ENCODE results near the gene NOS1AP. TPM values are rescaled to one million over a fixed set of nuclear protein-coding genes. Genes with fewer than 3 reads are reported as not detected.

The NOS1AP gene
- total RNA-seq, 1 experiment from 2014 or later = 14.7 TPM

DNA sequence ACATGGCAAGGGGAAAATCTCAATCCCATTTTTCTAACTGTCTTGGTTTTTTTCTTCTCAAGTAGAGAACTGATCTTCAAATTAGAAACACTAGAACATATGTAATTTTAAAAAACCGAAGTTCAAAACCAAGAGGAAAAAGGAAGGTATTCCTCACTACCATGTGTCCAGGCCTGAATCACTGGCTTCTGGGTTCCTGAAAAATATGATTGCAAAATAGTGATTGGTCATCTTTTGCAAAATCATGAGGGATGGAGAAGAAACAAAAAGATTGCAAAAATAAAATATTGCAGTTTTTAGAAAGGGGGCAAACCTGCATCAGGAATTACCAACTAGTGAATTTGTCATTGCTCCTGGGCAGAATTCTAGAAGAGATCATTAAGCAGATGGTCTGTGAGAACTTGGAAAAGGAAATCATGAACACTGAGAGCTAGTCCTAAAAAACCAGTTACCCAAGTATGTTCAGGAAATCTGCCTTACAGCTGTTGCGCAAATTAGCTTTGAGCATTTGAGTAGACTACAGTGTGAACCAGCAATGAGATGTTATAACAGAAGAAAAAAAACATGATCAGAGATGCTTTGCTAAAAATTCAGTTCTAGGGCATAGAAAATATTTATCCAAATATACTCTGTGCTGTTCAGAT, 257.8 kb downstream of the NOS1AP start (continued):
- TF ChIP-seq, protein P1, sequence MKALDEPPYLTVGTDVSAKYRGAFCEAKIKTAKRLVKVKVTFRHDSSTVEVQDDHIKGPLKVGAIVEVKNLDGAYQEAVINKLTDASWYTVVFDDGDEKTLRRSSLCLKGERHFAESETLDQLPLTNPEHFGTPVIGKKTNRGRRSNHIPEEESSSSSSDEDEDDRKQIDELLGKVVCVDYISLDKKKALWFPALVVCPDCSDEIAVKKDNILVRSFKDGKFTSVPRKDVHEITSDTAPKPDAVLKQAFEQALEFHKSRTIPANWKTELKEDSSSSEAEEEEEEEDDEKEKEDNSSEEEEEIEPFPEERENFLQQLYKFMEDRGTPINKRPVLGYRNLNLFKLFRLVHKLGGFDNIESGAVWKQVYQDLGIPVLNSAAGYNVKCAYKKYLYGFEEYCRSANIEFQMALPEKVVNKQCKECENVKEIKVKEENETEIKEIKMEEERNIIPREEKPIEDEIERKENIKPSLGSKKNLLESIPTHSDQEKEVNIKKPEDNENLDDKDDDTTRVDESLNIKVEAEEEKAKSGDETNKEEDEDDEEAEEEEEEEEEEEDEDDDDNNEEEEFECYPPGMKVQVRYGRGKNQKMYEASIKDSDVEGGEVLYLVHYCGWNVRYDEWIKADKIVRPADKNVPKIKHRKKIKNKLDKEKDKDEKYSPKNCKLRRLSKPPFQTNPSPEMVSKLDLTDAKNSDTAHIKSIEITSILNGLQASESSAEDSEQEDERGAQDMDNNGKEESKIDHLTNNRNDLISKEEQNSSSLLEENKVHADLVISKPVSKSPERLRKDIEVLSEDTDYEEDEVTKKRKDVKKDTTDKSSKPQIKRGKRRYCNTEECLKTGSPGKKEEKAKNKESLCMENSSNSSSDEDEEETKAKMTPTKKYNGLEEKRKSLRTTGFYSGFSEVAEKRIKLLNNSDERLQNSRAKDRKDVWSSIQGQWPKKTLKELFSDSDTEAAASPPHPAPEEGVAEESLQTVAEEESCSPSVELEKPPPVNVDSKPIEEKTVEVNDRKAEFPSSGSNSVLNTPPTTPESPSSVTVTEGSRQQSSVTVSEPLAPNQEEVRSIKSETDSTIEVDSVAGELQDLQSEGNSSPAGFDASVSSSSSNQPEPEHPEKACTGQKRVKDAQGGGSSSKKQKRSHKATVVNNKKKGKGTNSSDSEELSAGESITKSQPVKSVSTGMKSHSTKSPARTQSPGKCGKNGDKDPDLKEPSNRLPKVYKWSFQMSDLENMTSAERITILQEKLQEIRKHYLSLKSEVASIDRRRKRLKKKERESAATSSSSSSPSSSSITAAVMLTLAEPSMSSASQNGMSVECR (CRISPR knock-in tag; IDR thresholded peaks at IDR 0.05; ENCODE audit: borderline replicate concordance) = no peak
- TF ChIP-seq CREM (CRISPR knock-in tag; IDR thresholded peaks at IDR 0.05) (no peak), TP53 (CRISPR knock-in tag; IDR thresholded peaks at IDR 0.05) (no peak), SMAD3 (CRISPR knock-in tag; IDR thresholded peaks at IDR 0.05; ENCODE audit: borderline replicate concordance) (no peak), ZNF121 (CRISPR knock-in tag; IDR thresholded peaks at IDR 0.05) (no peak), PRRX2 (CRISPR knock-in tag; IDR thresholded peaks at IDR 0.05) (no peak), ZNF219 (CRISPR knock-in tag; IDR thresholded peaks at IDR 0.05; ENCODE audit: borderline replicate concordance) (no peak)
- TF ChIP-seq, protein P2, sequence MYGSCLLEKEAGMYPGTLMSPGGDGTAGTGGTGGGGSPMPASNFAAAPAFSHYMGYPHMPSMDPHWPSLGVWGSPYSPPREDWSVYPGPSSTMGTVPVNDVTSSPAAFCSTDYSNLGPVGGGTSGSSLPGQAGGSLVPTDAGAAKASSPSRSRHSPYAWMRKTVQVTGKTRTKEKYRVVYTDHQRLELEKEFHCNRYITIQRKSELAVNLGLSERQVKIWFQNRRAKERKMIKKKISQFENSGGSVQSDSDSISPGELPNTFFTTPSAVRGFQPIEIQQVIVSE (CRISPR knock-in tag; IDR thresholded peaks at IDR 0.05; ENCODE audit: borderline replicate concordance) = no peak

DNA sequence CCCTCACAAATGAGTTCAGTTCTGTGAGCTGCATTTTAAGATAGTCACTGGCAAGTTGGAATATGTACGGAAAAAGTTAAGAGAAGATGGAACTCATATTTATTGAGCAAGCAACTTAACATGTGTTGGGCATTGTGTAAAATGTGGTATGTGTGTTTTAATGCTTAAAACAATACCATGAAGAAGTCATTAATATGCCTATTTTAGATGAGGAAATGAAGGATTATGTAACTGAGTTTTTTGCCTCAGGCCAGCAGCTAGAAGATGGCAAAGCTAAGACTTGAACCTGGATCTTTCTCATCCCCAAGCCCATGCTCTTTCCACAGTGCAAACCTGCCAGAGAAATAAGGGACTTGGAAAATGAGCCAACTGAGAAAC, 258.3 kb downstream of the NOS1AP start:
- H3K4me1 Mint-ChIP-seq = peaks cover 2% of the 10 kb centered on the region
- POLR2A ChIA-PET = no interaction called here
- no peak overlapping the region for H3K4me3 Mint-ChIP-seq
- H3K27me3 Mint-ChIP-seq (ENCODE audit: low read depth) = no peaks in the 10 kb centered on the region
- TF ChIP-seq GABPB1 (CRISPR knock-in tag; IDR thresholded peaks at IDR 0.05) = no peak
- CTCF ChIA-PET = interaction anchor here (0.8 to 0.9 kb wide), 2 partner anchors 30 to 271 kb away, joined by 3 to 4 read pairs; no protein-coding TSS in a partner anchor
- H3K27ac Mint-ChIP-seq = no peak overlapping the region
- no peaks in the 10 kb centered on the region for H3K36me3 Mint-ChIP-seq
- no peaks in the 10 kb centered on the region for H3K9me3 Mint-ChIP-seq
- DNase-seq (ENCODE audit: low spot score) (no peak), ATAC-seq (no peak)

DNA sequence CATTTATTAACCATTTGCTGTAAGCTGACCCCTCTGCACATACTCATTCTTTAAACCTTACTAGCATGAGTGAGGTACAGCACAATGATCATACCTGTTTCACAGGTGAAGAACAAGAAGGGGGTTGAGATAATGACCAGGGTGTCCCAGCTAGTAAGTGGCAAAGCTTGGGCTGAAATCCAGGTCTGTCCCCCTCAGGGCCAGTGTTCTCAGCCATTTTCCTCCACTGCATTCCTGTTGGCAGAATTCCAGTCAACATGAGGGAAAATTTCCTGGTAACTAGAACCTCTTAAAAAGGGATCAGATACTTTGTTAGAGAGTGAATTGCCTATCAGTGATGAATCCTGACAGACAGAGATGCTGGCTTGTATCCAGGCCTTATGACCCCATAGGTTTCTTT, 259.0 kb downstream of the NOS1AP start:
- Mint-ChIP-seq H3K4me3 (no peak overlapping the region), H3K4me1 (peaks cover 10% of the 10 kb centered on the region), H3K27ac (no peak overlapping the region), H3K9me3 (no peaks in the 10 kb centered on the region), H3K36me3 (no peaks in the 10 kb centered on the region), H3K27me3 (ENCODE audit: low read depth) (no peaks in the 10 kb centered on the region)
- DNase-seq (ENCODE audit: low spot score) (no peak), ATAC-seq (no peak)
- ChIA-PET POLR2A (no interaction called here), CTCF (no interaction called here)
- TF ChIP-seq, protein P3, sequence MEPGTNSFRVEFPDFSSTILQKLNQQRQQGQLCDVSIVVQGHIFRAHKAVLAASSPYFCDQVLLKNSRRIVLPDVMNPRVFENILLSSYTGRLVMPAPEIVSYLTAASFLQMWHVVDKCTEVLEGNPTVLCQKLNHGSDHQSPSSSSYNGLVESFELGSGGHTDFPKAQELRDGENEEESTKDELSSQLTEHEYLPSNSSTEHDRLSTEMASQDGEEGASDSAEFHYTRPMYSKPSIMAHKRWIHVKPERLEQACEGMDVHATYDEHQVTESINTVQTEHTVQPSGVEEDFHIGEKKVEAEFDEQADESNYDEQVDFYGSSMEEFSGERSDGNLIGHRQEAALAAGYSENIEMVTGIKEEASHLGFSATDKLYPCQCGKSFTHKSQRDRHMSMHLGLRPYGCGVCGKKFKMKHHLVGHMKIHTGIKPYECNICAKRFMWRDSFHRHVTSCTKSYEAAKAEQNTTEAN (CRISPR knock-in tag; IDR thresholded peaks at IDR 0.05) = no peak
- TF ChIP-seq NFE2L1 (CRISPR knock-in tag; IDR thresholded peaks at IDR 0.05) = no peak
- TF ChIP-seq ZNF671 (CRISPR knock-in tag; IDR thresholded peaks at IDR 0.05) = no peak
- TF ChIP-seq, protein P4, sequence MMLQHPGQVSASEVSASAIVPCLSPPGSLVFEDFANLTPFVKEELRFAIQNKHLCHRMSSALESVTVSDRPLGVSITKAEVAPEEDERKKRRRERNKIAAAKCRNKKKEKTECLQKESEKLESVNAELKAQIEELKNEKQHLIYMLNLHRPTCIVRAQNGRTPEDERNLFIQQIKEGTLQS (CRISPR knock-in tag; conservative IDR thresholded peaks at IDR 0.05) = no peak

DNA sequence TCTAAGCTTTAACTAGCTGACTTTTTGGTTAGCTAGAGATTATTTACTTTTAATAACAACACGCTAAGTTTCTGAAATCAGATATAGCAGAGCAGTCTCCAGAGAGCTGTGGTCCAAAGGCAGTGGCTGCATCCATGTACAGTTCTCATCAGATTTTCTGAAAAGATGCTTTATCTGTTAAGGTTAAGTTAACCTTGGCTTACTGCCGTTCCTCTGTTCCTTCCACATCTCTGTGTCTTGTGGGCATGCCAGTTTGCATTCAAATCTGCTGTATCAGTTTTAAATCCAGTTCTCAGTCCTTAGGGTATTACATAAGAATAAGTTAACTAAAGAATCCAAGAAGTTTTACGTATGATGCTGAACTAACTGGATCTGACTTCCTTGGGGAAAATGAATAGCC, 260.3 kb downstream of the NOS1AP start:
- no peak for ATAC-seq
- ChIA-PET POLR2A (no interaction called here), CTCF (no interaction called here)
- Mint-ChIP-seq H3K27me3 (ENCODE audit: low read depth) (no peaks in the 10 kb centered on the region), H3K4me3 (no peak overlapping the region), H3K27ac (no peak overlapping the region), H3K9me3 (no peaks in the 10 kb centered on the region), H3K36me3 (no peaks in the 10 kb centered on the region), H3K4me1 (peaks cover 23% of the 10 kb centered on the region)
- DNase-seq (ENCODE audit: low spot score) = no peak
- TF ChIP-seq, protein P5, sequence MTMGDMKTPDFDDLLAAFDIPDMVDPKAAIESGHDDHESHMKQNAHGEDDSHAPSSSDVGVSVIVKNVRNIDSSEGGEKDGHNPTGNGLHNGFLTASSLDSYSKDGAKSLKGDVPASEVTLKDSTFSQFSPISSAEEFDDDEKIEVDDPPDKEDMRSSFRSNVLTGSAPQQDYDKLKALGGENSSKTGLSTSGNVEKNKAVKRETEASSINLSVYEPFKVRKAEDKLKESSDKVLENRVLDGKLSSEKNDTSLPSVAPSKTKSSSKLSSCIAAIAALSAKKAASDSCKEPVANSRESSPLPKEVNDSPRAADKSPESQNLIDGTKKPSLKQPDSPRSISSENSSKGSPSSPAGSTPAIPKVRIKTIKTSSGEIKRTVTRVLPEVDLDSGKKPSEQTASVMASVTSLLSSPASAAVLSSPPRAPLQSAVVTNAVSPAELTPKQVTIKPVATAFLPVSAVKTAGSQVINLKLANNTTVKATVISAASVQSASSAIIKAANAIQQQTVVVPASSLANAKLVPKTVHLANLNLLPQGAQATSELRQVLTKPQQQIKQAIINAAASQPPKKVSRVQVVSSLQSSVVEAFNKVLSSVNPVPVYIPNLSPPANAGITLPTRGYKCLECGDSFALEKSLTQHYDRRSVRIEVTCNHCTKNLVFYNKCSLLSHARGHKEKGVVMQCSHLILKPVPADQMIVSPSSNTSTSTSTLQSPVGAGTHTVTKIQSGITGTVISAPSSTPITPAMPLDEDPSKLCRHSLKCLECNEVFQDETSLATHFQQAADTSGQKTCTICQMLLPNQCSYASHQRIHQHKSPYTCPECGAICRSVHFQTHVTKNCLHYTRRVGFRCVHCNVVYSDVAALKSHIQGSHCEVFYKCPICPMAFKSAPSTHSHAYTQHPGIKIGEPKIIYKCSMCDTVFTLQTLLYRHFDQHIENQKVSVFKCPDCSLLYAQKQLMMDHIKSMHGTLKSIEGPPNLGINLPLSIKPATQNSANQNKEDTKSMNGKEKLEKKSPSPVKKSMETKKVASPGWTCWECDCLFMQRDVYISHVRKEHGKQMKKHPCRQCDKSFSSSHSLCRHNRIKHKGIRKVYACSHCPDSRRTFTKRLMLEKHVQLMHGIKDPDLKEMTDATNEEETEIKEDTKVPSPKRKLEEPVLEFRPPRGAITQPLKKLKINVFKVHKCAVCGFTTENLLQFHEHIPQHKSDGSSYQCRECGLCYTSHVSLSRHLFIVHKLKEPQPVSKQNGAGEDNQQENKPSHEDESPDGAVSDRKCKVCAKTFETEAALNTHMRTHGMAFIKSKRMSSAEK (CRISPR knock-in tag; IDR thresholded peaks at IDR 0.05; ENCODE audit: borderline replicate concordance) = no peak
- TF ChIP-seq OVOL2 (CRISPR knock-in tag; IDR thresholded peaks at IDR 0.05; ENCODE audit: borderline replicate concordance) = no peak
- TF ChIP-seq, protein P6, sequence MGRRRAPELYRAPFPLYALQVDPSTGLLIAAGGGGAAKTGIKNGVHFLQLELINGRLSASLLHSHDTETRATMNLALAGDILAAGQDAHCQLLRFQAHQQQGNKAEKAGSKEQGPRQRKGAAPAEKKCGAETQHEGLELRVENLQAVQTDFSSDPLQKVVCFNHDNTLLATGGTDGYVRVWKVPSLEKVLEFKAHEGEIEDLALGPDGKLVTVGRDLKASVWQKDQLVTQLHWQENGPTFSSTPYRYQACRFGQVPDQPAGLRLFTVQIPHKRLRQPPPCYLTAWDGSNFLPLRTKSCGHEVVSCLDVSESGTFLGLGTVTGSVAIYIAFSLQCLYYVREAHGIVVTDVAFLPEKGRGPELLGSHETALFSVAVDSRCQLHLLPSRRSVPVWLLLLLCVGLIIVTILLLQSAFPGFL (CRISPR knock-in tag; IDR thresholded peaks at IDR 0.05; ENCODE audit: borderline replicate concordance) = no peak

All from WTC11 (cell line).